GM10248 (cell line): ENCODE results near the gene ST3GAL6.

Experiments
- CTCF ChIA-PET: fragments of 300-600 bp; sonication (Branson Sonifier 250); formaldehyde crosslinking; extraction: SDS; loops from one replicate; lab custom pipeline; 2021; ENCODE audit warnings: antibody characterized with exemption; lab: Yijun Ruan, JAX
- POLR2A ChIA-PET: fragments of 350-650 bp; sonication (Branson Sonifier 250); formaldehyde crosslinking; extraction: SDS; loops from one replicate; lab custom pipeline; 2020; ENCODE audit warnings: antibody characterized with exemption; lab: Yijun Ruan, JAX
- DNase-seq: peaks from one replicate; pipeline ENCODE4 v3.0.0; 2012; ENCODE audit errors: extremely low spot score
- TF ChIP-seq, protein P1 (sequence below): IDR thresholded peaks from 2 replicates; pipeline ENCODE4 v1.5.1; 2012; ENCODE audit warnings: mild to moderate bottlenecking, low read depth; ENCODE audit errors: extremely low read depth, missing control alignments, control extremely low read depth

The ST3GAL6 gene

DNA sequence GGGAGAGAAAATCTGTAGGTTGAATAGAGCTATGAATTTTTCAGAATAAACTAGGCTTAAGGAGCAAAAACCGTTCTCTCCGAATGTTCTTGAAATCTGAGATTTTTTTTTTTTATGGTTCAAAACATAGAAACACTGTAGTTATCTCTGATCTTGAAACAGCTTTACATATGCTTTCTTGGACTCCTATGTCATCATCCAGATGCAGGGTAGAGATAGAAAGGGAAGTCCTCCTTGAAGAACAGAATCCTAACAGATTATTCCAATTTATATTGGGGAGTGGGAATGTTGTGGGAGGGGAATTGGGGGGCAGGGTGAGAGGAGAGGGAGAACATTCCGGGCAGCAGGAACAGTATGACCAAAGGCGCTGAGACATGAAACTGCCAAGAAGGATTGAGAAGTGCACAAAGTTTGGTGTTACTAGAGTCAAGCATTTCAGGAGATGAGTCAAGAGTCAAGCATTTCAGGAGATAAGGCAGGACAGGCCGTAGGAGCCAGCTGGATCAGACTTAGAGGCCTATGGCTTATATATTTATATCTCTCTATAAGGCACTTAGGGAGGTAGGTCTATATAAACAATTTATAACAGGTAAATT lies 21.9 kb upstream of the ST3GAL6 start:
- DNase-seq: no peak
- TF ChIP-seq, protein P1, sequence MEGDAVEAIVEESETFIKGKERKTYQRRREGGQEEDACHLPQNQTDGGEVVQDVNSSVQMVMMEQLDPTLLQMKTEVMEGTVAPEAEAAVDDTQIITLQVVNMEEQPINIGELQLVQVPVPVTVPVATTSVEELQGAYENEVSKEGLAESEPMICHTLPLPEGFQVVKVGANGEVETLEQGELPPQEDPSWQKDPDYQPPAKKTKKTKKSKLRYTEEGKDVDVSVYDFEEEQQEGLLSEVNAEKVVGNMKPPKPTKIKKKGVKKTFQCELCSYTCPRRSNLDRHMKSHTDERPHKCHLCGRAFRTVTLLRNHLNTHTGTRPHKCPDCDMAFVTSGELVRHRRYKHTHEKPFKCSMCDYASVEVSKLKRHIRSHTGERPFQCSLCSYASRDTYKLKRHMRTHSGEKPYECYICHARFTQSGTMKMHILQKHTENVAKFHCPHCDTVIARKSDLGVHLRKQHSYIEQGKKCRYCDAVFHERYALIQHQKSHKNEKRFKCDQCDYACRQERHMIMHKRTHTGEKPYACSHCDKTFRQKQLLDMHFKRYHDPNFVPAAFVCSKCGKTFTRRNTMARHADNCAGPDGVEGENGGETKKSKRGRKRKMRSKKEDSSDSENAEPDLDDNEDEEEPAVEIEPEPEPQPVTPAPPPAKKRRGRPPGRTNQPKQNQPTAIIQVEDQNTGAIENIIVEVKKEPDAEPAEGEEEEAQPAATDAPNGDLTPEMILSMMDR: no peak
- POLR2A ChIA-PET: no interaction called here
- CTCF ChIA-PET: interaction anchor here (1.0 to 2.6 kb wide), 5 partner anchors 9 to 128 kb away, joined by 4 to 10 read pairs (median 4); no protein-coding TSS in a partner anchor

DNA sequence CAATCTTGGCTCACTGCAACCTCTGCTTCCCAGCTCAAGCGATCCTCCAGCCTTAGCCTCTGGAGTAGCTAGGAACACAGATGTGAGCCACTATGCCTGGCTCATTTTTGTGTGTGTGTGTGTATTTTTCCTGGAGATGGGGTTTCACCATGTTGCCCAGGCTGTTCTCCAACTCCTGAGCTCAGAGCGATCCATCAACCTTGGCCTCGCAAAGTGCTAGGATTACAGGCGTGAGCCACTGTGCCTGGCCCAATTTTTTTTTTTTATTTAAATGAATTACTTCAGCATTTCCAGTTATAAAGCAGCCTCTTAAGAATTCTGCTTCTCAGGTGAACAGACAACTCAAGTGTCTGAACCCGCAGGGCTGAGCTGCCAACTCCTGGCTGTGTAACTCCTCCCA lies 20.1 kb upstream of the ST3GAL6 start:
- POLR2A ChIA-PET: no interaction called here

DNA sequence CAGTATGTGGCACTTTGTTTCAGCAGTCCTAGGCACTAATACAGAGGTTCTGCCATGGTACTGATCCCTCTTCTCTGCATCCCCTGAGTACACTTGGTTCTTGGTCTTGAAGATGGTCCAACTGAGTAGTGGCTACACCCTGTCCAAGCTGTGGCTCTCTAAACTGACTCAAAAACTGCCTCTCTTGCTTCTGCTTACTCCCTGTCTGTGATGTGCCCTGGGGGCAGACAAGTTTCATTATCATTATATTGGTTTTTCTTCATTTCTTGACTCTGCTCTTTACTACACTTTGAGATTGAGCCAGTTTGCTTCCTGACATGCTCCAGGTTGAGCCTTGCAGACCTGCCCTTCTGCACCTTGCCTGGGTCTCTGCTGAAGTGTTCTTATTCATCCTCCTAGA lies 18.9 kb upstream of the ST3GAL6 start:
- ChIA-PET CTCF (interaction anchor here (1.0 to 2.6 kb wide), 7 partner anchors 8 to 142 kb away, joined by 3 to 10 read pairs (median 4); partner anchors contain the start of gene ST3GAL6), POLR2A (no interaction called here)
- TF ChIP-seq, protein P1: no peak
- DNase-seq: no peak

More for the DNA sequence above, 20.1 kb upstream of the ST3GAL6 start:
- DNase-seq: no peak
- TF ChIP-seq, protein P1: no peak
- CTCF ChIA-PET: interaction anchor here (0.6 to 1.5 kb wide), 4 partner anchors 12 to 52 kb away, joined by 3 to 5 read pairs (median 4); no protein-coding TSS in a partner anchor

DNA sequence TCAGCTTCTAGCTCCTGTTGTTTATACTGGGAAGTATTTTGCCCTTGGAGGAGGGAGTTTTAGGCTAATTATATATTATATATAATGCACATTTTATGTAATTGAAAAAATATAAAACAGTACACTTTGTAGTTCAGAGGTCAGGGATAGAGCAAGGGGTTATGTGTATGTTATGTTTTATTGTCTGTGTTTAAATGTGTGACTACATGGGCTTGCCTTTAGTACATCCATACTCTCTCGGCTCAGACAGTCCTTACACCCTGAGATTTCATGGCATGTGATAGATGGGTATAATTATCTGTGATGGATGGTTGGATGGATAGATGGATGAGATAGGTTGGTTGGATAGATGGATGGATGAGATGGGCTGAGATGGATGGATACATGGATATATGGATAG lies 17.4 kb upstream of the ST3GAL6 start:
- TF ChIP-seq, protein P1: no peak
- POLR2A ChIA-PET: no interaction called here
- CTCF ChIA-PET: interaction anchor here (0.6 to 2.6 kb wide), 5 partner anchors 10 to 100 kb away, joined by 3 to 10 read pairs (median 4); partner anchors contain the start of gene ST3GAL6
- DNase-seq: no peak

DNA sequence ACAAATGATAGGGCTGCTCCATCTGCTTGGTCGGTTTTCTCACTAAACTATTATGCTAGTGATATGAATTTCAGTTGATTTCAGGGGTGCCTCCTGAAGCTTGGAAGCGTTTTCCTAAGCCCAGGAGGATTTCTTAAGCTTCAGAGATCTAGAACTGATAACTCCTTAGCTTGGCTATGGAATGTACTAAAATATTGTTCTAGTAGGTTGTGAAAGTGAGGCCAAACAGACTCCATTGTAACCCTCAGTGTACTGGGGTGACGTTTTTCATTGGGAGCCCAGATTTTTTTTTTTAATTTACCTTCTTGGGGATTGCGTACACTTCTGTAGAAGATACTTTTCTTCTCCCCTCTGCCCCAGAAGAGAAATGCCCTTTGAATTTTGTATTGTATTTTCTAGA lies 17.0 kb upstream of the ST3GAL6 start:
- ChIA-PET POLR2A (no interaction called here), CTCF (interaction anchor here (1.3 to 2.6 kb wide), 3 partner anchors 9 to 13 kb away, joined by 3 to 10 read pairs (median 9); no protein-coding TSS in a partner anchor)
- TF ChIP-seq, protein P1: no peak
- no peak for DNase-seq

DNA sequence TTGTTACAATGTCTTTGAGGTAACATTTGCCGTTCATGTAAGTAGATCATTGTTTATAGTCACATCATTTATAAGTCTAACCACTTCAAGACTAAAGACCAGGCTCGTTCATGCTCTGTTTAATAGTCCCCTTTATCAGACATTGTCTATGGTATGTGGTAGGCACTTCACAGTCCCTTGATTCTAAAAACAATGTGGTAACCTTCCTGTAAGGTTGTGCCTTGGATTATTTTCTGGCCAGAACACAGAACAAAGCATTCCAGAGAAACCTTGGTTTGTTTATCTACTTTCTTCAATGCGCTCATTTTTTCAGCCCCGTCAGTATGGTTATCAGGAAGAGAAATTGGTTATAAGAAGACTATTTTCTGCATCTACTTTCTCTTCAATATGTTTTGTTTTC lies 16.3 kb upstream of the ST3GAL6 start:
- CTCF ChIA-PET: interaction anchor here (1.8 kb wide), 1 partner anchor 11 kb away, joined by 6 read pairs; no protein-coding TSS in a partner anchor
- no peak for DNase-seq
- POLR2A ChIA-PET: no interaction called here
- TF ChIP-seq, protein P1: no peak
